ENCODE measurements around the gene FGF4.

Gene FGF4

DNA sequence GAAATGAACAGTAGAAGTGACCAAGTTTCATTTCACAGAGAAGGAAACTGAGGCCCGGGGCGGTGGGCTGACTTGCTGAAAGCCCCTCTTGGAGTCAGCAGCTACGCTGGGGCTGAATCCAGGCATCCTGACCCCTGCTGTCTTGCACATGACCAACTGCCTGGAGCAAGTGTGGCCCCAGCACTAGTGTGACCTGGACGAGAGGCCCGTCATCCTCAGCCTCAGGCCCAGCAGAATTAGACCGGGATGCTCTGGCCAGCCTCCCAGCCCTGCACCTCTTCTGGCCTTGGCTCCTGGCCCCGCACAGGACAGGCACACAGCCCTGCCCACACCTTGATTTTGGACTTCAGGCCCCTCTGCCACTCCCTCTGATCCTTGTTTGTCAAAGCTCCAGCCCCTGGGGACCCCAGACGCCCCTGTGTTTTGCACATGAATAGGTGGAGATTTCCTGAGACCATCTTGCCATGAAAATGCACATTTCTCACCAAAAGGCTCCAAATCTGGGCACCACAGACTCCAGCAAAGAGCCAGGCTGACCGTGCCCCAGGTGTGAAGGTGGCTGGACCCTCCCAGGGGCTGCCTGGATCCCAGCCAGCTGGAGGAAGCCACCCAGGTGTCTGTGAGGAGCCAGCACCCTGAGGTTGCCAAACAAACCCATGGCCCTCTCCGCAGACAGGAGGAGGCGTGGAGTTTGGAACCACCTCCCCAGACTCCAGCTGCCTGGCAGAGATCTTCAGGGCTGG is 24.9 kb downstream of the FGF4 start:
- DNase-seq = no peak
- Histone ChIP-seq H3K79me2 (ENCODE audit: insufficient read depth, low read length) (no peaks in the 10 kb centered on the region), H4K20me1 (ENCODE audit: insufficient read depth, low read length) (peaks cover 5% of the 10 kb centered on the region; the same call in 1 of the 2 replicates), H3K4me3 (ENCODE audit: low read depth in 1 of 2, low read length in 2 of 2) (no peak overlapping the region), H2AFZ (ENCODE audit: low read depth, low read length) (no peak overlapping the region), H3K27ac (ENCODE audit: low read length) (no peak overlapping the region), H3K36me3 (ENCODE audit: insufficient read depth, low read length) (no peaks in the 10 kb centered on the region), H3K9me3 (ENCODE audit: insufficient read depth, low read length, severe bottlenecking) (no peaks in the 10 kb centered on the region), H3K4me1 (ENCODE audit: insufficient read depth, low read length) (no peaks in the 10 kb centered on the region), H3K4me2 (ENCODE audit: insufficient read depth, low read length) (no peak overlapping the region), H3K27me3 (ENCODE audit: insufficient read depth, low read length, poor library complexity) (no peaks in the 10 kb centered on the region), H3K9ac (ENCODE audit: low read depth, low read length) (no peak overlapping the region)
- ATAC-seq (ENCODE audit: insufficient read depth, low read depth) = no peak
- TF ChIP-seq, protein P1, sequence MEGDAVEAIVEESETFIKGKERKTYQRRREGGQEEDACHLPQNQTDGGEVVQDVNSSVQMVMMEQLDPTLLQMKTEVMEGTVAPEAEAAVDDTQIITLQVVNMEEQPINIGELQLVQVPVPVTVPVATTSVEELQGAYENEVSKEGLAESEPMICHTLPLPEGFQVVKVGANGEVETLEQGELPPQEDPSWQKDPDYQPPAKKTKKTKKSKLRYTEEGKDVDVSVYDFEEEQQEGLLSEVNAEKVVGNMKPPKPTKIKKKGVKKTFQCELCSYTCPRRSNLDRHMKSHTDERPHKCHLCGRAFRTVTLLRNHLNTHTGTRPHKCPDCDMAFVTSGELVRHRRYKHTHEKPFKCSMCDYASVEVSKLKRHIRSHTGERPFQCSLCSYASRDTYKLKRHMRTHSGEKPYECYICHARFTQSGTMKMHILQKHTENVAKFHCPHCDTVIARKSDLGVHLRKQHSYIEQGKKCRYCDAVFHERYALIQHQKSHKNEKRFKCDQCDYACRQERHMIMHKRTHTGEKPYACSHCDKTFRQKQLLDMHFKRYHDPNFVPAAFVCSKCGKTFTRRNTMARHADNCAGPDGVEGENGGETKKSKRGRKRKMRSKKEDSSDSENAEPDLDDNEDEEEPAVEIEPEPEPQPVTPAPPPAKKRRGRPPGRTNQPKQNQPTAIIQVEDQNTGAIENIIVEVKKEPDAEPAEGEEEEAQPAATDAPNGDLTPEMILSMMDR (IDR thresholded peaks at IDR 0.05; ENCODE audit: borderline replicate concordance, extremely low read depth, low read length, poor library complexity, severe bottlenecking) = no peak
- TF ChIP-seq EZH2 (IDR thresholded peaks at IDR 0.05; ENCODE audit: borderline replicate concordance, low read depth, low read length, severe bottlenecking) = no peak

DNA sequence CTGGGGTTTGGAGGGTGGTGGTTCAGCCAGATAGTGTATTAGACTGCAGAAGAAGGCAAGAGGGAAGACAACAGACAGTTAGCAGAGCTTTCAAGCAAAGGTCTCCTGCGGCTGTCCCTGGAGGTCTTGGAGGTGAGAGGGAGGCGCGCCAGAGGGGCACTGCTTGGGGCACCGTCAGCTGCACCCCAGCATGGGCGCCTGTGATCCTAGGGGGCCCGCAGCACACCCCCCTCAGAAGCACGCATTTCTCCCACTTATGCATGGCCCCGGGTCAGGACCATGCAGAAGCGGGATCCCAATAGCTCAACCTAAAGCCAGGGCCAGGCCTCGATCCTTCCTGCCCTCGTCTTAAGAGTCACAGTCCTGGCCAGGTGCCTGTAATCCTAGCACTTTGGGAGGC is 26.5 kb downstream of the FGF4 start:
- Histone ChIP-seq H3K27me3 (ENCODE audit: insufficient read depth, low read length, poor library complexity) (no peaks in the 10 kb centered on the region), H3K4me2 (ENCODE audit: insufficient read depth, low read length) (no peak overlapping the region), H3K79me2 (ENCODE audit: insufficient read depth, low read length) (no peaks in the 10 kb centered on the region), H4K20me1 (ENCODE audit: insufficient read depth, low read length) (peaks cover 5% of the 10 kb centered on the region; the same call in 1 of the 2 replicates), H3K27ac (ENCODE audit: low read length) (no peak overlapping the region), H3K9me3 (ENCODE audit: insufficient read depth, low read length, severe bottlenecking) (no peaks in the 10 kb centered on the region), H3K4me3 (ENCODE audit: low read depth in 1 of 2, low read length in 2 of 2) (no peak overlapping the region), H3K36me3 (ENCODE audit: insufficient read depth, low read length) (no peaks in the 10 kb centered on the region), H2AFZ (ENCODE audit: low read depth, low read length) (no peak overlapping the region), H3K9ac (ENCODE audit: low read depth, low read length) (no peak overlapping the region), H3K4me1 (ENCODE audit: insufficient read depth, low read length) (no peaks in the 10 kb centered on the region)
- DNase-seq = no peak
- no peak for TF ChIP-seq EZH2 (IDR thresholded peaks at IDR 0.05; ENCODE audit: borderline replicate concordance, low read depth, low read length, severe bottlenecking)
- TF ChIP-seq, protein P1 (IDR thresholded peaks at IDR 0.05; ENCODE audit: borderline replicate concordance, extremely low read depth, low read length, poor library complexity, severe bottlenecking) = no peak
- ATAC-seq (ENCODE audit: insufficient read depth, low read depth) = no peak

DNA sequence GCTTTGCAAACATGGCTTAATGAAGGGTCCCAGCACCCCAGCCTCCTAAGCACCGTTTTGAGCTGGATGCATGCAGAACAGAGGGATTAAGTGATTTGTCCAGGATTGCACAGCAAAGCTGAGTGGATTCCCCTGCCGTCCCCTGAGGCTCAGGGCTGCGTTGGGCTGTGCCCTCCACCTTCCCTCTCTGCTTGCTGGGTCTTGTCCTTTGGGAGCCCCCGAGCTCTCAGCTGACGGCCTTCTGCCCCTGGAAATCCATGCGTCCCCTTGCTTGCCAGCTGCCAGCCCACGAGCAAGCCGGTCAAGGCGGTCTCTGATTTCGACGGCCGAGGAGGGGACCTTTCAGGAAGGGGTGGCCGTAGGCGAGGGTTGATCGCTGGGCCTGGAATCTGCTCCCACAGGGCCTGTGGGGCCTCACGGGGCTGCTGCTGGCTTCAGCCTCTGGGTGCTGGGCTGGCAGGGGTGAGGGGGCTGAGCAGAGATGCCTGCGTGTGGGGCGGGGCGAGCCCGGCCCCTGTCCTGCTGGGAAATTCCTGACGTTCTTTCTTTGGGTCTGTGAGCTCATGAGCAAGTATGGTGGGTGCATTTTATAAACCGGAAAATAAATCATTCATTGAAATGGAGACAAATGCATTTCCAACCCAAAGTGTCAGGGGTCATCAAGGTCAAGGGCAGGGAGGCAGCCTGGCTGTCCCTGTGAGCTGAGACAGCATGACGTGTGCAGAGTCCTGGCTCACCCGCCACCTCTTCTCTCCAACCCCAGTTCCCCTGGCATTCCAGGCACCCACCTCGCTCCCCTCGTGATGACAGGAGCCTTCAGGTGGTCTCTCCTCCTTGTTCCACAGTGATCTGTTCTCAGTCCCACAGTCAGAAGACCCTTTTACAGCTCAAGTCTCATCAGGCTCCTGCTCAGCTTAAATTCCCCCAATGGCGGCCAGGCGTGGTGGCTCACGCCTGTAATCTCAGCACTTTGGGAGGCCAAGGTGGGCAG is 28.1 kb downstream of the FGF4 start:
- Histone ChIP-seq H3K9me3 (ENCODE audit: insufficient read depth, low read length, severe bottlenecking) (no peaks in the 10 kb centered on the region), H3K9ac (ENCODE audit: low read depth, low read length) (no peak overlapping the region), H3K36me3 (ENCODE audit: insufficient read depth, low read length) (no peaks in the 10 kb centered on the region), H3K4me3 (ENCODE audit: low read depth in 1 of 2, low read length in 2 of 2) (no peak overlapping the region), H4K20me1 (ENCODE audit: insufficient read depth, low read length) (peaks cover 5% of the 10 kb centered on the region; the same call in 1 of the 2 replicates), H3K4me1 (ENCODE audit: insufficient read depth, low read length) (no peaks in the 10 kb centered on the region), H3K27ac (ENCODE audit: low read length) (no peak overlapping the region), H3K4me2 (ENCODE audit: insufficient read depth, low read length) (no peak overlapping the region), H2AFZ (ENCODE audit: low read depth, low read length) (no peak overlapping the region), H3K27me3 (ENCODE audit: insufficient read depth, low read length, poor library complexity) (no peaks in the 10 kb centered on the region), H3K79me2 (ENCODE audit: insufficient read depth, low read length) (no peaks in the 10 kb centered on the region)
- ATAC-seq (ENCODE audit: insufficient read depth, low read depth) = no peak
- no peak for DNase-seq
- TF ChIP-seq, protein P1 (IDR thresholded peaks at IDR 0.05; ENCODE audit: borderline replicate concordance, extremely low read depth, low read length, poor library complexity, severe bottlenecking) = no peak
- TF ChIP-seq EZH2 (IDR thresholded peaks at IDR 0.05; ENCODE audit: borderline replicate concordance, low read depth, low read length, severe bottlenecking) = no peak

All from DND-41 (cell line).